T follicular helper cell (primary cell): ENCODE results near the gene ADM2.
"Not testable (repeated sequence)": the region's sequence is repeated elsewhere in the genome, so short reads cannot be mapped to it uniquely, and the experiment has no call there.

ENCODE experiments used
- DNase-seq: peaks from one replicate; pipeline ENCODE4 v3.0.0-alpha.2; 2020; ENCODE audit warnings: low read depth

The ADM2 gene

DNA sequence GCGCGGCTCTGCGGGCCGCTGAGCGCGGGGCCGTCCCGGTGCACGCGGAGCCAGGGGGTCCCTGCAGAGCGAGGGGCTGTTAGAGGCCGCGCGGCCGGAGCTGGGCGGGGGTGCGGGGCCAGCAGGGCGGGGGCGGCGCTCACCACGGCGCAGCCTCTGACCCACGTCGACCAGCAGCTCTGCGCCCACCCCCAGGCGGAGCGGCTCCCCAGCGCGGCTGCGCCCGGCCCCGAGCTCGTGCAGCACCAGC, 44.4 kb downstream of the ADM2 start:
- DNase-seq = no peak

GRCh38 chr22:50526108-50526833, 44.9 kb downstream of the ADM2 start:
- DNase-seq = peak; percentile 72

DNA sequence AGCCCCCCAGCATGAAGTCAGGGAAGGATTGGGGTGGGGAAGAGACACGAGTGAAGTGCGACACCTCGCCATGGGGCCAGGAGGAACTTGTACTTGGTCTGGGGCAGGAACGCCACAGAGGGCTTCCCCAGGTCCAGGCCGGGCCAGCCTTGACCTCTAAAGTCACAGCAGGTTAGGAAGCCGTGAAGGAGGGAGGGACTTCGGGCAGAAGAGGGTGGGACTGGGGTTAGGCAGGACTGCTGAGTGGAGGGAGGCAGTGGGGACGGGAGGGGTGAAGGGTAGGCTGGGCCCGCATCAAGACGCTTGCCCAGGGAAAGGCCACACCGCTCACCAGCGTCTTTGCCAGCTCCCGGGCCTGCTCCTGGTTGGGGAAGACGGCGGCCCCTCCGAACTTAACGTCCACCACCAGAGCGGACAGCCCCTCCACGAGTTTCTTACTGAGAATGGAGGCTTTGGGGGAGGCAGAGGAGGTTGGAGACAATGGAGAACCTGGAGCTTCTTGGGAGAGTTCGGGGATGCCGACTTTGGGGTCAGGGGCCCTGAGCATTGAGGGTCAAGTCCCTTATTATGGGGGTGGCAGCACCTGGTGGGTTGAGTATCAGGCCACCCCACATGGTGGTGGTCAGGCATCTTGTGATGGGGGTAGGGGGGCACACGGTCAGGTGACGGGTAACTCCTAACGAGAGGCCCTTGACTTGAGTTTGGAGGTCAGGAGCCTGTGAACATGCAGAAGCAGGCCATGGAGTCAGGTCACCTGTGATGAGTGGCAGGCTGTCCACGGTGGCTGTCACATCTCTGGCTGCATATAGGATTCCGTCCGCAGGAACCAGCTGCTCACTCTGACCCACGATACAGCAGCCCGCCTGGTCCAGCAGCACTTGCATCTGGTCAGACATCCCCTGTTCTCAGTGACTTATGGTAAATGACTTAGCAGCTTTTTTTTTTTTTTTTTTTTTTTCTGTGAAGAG, 45.8 kb downstream of the ADM2 start:
- no peak for DNase-seq

GRCh38 chr22:50527921-50528681, 46.8 kb downstream of the ADM2 start:
- no peak for DNase-seq

GRCh38 chr22:50528682-50529415, 47.5 kb downstream of the ADM2 start:
- no peak for DNase-seq

GRCh38 chr22:50529416-50529896, 48.1 kb downstream of the ADM2 start:
- no peak for DNase-seq

DNA sequence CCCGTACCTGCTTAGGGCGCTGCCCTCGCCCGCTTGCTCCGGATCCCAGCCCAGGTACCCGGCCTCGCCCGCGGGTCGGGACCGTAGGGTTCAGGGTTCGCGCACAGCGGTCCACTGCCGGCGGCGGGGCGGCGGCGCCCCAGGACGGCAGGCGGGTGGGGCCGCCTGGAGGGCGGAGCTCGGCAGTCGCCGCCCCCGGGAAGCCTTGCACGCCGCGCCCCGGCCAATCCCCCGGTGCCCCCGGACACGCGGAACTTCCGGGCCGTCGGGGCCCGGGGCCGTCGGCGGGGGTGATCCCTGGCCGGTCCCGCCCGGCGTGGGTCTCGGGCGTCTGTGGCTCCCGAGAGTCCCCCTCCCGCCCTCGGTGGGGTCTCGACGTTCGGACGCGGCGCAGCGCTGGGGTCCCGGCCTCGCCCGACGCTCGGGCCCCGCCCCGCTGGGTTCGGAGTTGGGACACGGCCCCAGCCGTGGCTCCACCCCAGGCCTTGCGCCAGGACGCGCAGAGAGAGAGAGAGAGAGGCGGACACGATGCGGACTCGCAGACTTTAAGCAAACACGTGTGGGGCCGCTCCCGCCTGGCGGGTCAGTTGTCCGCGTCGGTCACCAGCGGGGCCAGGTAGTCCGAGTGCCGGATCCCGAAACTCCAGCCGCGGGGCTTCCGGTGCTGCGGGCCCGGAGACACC, 48.7 kb downstream of the ADM2 start, which contains the start of gene TYMP:
Gene TYMP, minus strand, starts transcription at position 116 of the 683 bp plus-strand sequence. CDS start 303 bp downstream, outside the sequence.
- no peak for DNase-seq

- DNase-seq = no peak
Observed at GRCh38 chr22:50530580-50530876, 49.2 kb downstream of the ADM2 start.

GRCh38 chr22:50530877-50531545, 49.7 kb downstream of the ADM2 start:
- DNase-seq = peak; percentile 59

DNA sequence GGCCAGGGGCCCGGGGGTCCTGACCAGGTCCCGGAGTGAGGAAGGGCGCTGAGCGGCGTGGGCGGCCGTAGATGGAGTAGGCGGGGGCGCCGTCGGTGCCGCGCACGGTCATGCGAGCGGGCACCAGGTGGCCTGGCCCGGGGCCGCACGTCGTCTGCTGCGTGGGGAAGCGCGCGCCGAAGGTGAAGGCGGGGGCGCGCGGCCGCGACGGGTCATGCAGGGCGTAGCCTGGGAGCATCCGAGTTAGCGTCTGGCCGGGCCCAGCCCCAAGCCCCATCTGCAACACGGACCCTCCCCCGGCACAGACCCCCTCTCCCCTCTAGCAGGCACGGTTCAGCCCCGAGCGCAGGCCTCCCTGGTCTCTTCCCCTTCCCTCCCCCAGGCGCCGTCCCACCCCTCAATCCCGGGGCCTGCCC, 50.2 kb downstream of the ADM2 start:
- no peak for DNase-seq

DNA sequence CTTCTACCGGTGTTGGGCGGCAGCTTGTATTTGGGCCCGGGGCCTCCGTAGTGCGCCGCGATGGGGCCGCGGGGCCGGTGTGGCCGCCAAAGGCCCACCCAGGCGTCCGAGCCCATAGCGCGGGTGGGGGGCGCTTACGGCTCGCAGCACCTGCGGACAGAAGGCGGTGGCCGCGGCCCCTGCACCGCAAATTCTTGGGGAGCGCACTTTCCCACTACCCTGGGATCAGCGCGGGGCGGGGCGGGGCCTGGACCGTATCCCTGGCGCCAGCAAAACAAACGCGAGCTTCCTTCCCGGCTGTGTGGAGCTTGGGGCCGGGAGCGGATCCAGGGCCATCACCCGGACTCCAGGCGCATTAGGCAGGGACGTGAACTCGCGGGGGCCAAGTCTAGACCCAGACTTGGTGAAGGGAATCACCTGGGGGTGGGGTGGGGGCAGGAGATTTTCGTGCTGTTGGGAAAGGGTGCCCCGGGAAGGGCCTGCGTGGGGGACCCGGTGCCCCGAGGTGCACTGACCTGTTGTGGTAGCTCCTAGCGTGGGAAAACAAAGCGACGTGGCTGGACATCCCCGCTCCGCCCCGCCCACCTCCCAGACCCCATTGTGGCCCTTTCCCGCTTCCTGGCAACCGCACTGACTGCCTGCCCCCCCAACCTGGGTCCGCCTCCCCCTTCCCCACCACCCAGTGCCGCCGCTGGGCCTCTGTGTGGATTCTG, 50.8 kb downstream of the ADM2 start:
- no peak for DNase-seq

DNA sequence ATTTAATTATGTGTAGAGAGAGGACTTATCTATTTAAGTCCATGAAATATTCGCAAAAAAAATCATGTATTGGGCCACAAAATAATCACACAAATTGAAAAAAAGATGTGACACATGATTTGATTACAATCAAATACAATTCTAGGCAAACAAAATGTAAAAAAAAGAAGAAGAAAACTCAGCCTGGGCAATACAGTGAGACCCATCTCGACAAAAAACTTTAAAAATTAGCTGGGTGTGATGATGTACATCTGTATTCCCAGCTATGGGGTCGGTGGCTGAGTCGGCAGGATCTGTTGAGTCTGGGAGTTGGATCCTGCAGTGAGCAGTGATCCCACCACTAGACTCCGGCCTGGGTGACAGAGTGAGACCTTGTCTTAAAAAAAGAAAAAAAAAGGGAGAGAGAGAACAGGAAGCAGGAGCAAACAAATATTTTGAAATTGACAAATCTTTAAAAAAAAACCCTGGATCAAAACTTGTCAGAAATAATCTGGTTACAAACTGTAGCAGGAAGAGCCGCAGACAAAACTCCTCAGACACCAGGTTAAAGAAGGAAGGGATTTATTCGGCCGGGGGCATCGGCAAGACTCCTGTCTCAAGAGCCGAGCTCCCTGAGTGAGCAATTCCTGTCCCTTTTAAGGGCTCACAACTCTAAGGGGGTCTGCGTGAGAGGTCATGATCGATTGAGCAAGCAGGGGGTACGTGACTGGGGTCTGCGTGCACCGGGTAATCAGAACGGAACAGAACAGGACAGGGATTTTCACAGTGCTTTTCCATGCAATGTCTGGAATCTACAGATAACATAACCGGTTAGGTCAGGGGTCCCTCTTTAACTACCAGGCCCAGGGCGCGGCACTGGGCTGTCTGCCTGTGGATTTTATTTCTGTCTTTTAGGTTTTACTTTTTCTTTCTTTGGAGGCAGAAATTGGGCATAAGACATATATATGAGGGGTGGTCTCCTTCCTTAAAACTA, 51.8 kb downstream of the ADM2 start:
- DNase-seq = no peak

DNA sequence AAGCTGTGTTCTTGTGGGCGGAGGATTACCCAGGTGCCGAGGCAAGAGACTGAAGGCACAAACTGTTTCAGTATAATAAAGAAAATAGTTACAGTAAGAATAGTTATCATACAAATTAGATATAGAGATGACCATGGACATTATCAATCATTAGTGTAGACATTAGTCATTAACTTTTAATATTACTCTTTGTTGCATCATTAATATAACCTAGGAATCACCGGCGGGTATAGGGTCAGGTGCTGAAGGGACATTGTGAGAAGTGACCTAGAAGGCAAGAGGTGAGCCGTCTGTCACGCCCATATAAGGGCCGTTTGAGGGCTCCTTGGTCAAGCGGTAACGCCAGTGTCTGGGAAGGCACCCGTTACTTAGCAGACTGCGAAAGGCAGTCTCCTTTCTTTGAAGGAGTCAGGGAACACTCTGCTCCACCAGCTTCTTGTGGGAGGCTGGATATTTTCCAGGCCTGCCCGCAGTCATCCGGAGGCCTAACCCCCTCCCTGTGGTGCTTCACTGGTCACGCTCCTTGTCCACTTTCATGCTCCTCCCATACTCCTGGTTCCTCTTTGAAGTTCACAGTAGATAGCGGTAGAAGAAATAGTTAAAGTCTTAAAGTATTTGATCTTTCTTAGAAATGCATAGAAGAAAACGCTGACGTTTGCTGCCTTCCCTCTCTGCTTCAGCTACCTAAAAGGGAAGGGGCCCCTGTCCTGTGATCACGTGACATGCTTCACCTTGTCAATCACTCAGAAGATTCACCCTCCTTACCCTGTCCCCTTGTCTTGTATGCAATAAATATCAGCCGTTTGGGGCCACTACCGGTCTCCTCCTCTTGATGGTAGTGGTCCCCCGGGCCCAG, 52.7 kb downstream of the ADM2 start:
- not testable (repeated sequence) for DNase-seq

- no peak for DNase-seq
Observed at GRCh38 chr22:50535113-50535512, 53.8 kb downstream of the ADM2 start.
